ENCODE measurements around the gene VTI1A.

GRCh38 chr10:112539340-112539739 lies 92.3 kb downstream of the VTI1A start:
- no peak for TF ChIP-seq CTCF (IDR thresholded peaks at IDR 0.05; ENCODE audit: low read depth, low read length, missing input control)
- no peak for TF ChIP-seq TAF1 (conservative IDR thresholded peaks at IDR 0.05)
- no peak for TF ChIP-seq MAX (IDR thresholded peaks at IDR 0.05)
- TF ChIP-seq REST (IDR thresholded peaks at IDR 0.05), result no peak
- no peak for TF ChIP-seq ZBTB33 (IDR thresholded peaks at IDR 0.05)
- TF ChIP-seq SP1 (IDR thresholded peaks at IDR 0.05), result no peak
- TF ChIP-seq ATF3 (IDR thresholded peaks at IDR 0.05), result no peak

Measured in liver (tissue), 3 donors.